ENCODE measurements around the gene LRTM2. TPM values are rescaled to one million over a fixed set of nuclear protein-coding genes. Genes with fewer than 3 reads are reported as not detected.

The LRTM2 gene
- total and polyA plus RNA-seq, 8 donors: not detected

GRCh38 chr12:1838994-1839365, 18.6 kb downstream of the LRTM2 start:
- no peaks in the 10 kb centered on the region for H3K9me3 ChIP-seq
- no peaks in the 10 kb centered on the region for H3K36me3 ChIP-seq
- H3K4me3 ChIP-seq: no peak overlapping the region
- peak in 1 of 6 donors; percentile 41 for DNase-seq
- no peak for ATAC-seq
- no peak overlapping the region for H3K27ac ChIP-seq
- TF ChIP-seq CTCF (IDR thresholded peaks at IDR 0.05): no peak
- no peak for FAIRE-seq
- 64 to 70% methylated on average over 15 of the region's 15 CpGs for WGBS, 2 donors
- H3K4me1 ChIP-seq: no peaks in the 10 kb centered on the region
- H3K27me3 ChIP-seq: no peaks in the 10 kb centered on the region
- intact Hi-C loops (cut with DNase I): no loop called here

GRCh38 chr12:1839464-1839863, 19.1 kb downstream of the LRTM2 start:
- H3K4me3 ChIP-seq: no peak overlapping the region
- peak in 2 of 6 donors; percentile 12 to 30 for DNase-seq
- TF ChIP-seq CTCF (IDR thresholded peaks at IDR 0.05): no peak
- intact Hi-C loops (cut with DNase I): no loop called here
- H3K4me1 ChIP-seq: no peaks in the 10 kb centered on the region
- no peak overlapping the region for H3K27ac ChIP-seq
- ATAC-seq: no peak
- H3K36me3 ChIP-seq: no peaks in the 10 kb centered on the region
- FAIRE-seq: no peak
- H3K9me3 ChIP-seq: no peaks in the 10 kb centered on the region
- H3K27me3 ChIP-seq: no peaks in the 10 kb centered on the region
- WGBS, 2 donors: 70 to 86% methylated on average over 10 of the region's 10 CpGs

GRCh38 chr12:1839956-1840951, 19.9 kb downstream of the LRTM2 start:
- FAIRE-seq: no peak

GRCh38 chr12:1840981-1841425, 20.6 kb downstream of the LRTM2 start:
- no peak overlapping the region for H3K27ac ChIP-seq
- H3K4me3 ChIP-seq: no peak overlapping the region
- FAIRE-seq: no peak
- no peaks in the 10 kb centered on the region for H3K27me3 ChIP-seq
- peak in 2 of 6 donors; percentile 25 to 35 for DNase-seq
- WGBS, 2 donors: 72 to 81% methylated on average over 16 of the region's 16 CpGs
- intact Hi-C loops (cut with DNase I): no loop called here
- ATAC-seq: no peak
- no peak for TF ChIP-seq CTCF (IDR thresholded peaks at IDR 0.05)
- H3K9me3 ChIP-seq: no peaks in the 10 kb centered on the region
- H3K36me3 ChIP-seq: no peaks in the 10 kb centered on the region
- no peaks in the 10 kb centered on the region for H3K4me1 ChIP-seq

More at GRCh38 chr12:1839956-1840951, 19.9 kb downstream of the LRTM2 start:
- no peak overlapping the region for H3K27ac ChIP-seq
- no peak for TF ChIP-seq CTCF (IDR thresholded peaks at IDR 0.05)
- intact Hi-C loops (cut with DNase I): no loop called here
- 51 to 59% methylated on average over 24 of the region's 24 CpGs for WGBS, 2 donors
- no peaks in the 10 kb centered on the region for H3K36me3 ChIP-seq
- ATAC-seq: no peak
- DNase-seq: peak in 2 of 6 donors; percentile 14 to 21
- no peak overlapping the region for H3K4me3 ChIP-seq
- H3K4me1 ChIP-seq: no peaks in the 10 kb centered on the region
- no peaks in the 10 kb centered on the region for H3K9me3 ChIP-seq
- H3K27me3 ChIP-seq: no peaks in the 10 kb centered on the region
